Adrenal gland (tissue), 12 donors: Measurements from ENCODE around the gene CREBL2. TPM values are rescaled to one million over a fixed set of nuclear protein-coding genes. Genes with fewer than 3 reads are reported as not detected.

Experiments used
- DNase-seq, 7 donors: peaks; one replicate each; pipeline ENCODE4 v3.0.0-alpha.2; 2019 to 2020
- H3K27ac ChIP-seq, 5 donors: fragments of 200-600 bp; sonication (generic) in 4 of 5; 1 replicate in 3 of 5; 2 replicates in 2 of 5; pipeline versions ENCODE4 v1.5.1 to v1.8.0; 2016 to 2020; ENCODE audit warnings: mild to moderate bottlenecking in 1 of 5
- H3K27me3 ChIP-seq: fragments of 200-600 bp; 2 replicates; pipeline ENCODE4 v1.8.0; 2021
- H3K36me3 ChIP-seq, 2 donors: fragments of 200-600 bp; replicated peaks in 1 of 2; 1 replicate in 1 of 2; 2 replicates in 1 of 2; pipeline versions ENCODE4 v1.5.1 to v1.8.0; 2018 to 2022
- H3K4me1 ChIP-seq, 2 donors: fragments of 200-600 bp; replicated peaks in 1 of 2; 1 replicate in 1 of 2; 2 replicates in 1 of 2; pipeline versions ENCODE4 v1.5.1 to v1.8.0; 2018 to 2021
- H3K4me3 ChIP-seq, 4 donors: fragments of 200-600 bp; sonication (generic) in 3 of 4; one replicate each; pipeline ENCODE4 v1.5.1; 2016 to 2018
- H3K9me3 ChIP-seq, 3 donors: fragments of 200-600 bp; sonication (generic) in 1 of 3; replicated peaks in 1 of 3; 1 replicate in 2 of 3; 2 replicates in 1 of 3; pipeline versions ENCODE4 v1.5.1 to v1.8.0; 2016 to 2021
- POLR2A ChIP-seq, 2 donors: fragments of 450-650 bp; IDR thresholded peaks; one replicate each; pipeline ENCODE4 v1.6.1; 2017; ENCODE audit warnings: antibody characterized with exemption in 2 of 2, mild to moderate bottlenecking in 2 of 2, moderate library complexity in 1 of 2
- WGBS, 4 donors: extraction: QIAGEN DNeasy Blood & Tissue Kit in 2 of 4; methylation state at CpG; one replicate each; pipeline versions ENCODE4 v1.1.5 to v1.1.7; 2013 to 2017; 5-methylcytosine and 5-hydroxymethylcytosine counted together
- intact Hi-C, 2 donors: fragments of 100-400 bp; cut with DNase I; formaldehyde crosslinking; loops; one replicate each; pipeline versions ENCODE4 v1.14.1 to v1.15.0; 2022 to 2023
- polyA plus RNA-seq, 3 donors: library from polyadenylated mRNA; stranded (reverse); fragments of 200-250 nt in 2 of 3; fragments of 350-450 nt in 1 of 3; fragmentation: Illumina TruSeq in 1 of 3; extraction: RNeasy Lipid Tissue Mini Kit (QIAGEN cat#74804) in 1 of 3; gene quantifications; one replicate each; pipeline ENCODE4 v1.2.3, GENCODE V29; 2013 to 2014
- total RNA-seq, 9 donors: library from RNA; depleted of rRNA in 4 of 9; stranded (reverse); fragments of >200 nt in 4 of 9; fragments of 120-200 nt in 1 of 9; fragmentation: NEBNext Ultra II Directional in 1 of 9; extraction: Animal tissue kit (Norgen Biotek cat#: 25700) in 1 of 9; gene quantifications; one replicate each; pipeline versions ENCODE4 v1.1.0 to v1.2.4, GENCODE V29; 2013 to 2023
- TF ChIP-seq, protein P1 (sequence below), 6 experiments: fragments of 450-650 bp in 4 of 6; fragments of 200-600 bp in 2 of 6; sonication (generic) in 1 of 6; IDR thresholded peaks; 1 replicate in 5 of 6; 2 replicates in 1 of 6; pipeline versions ENCODE4 v1.5.1 to v1.8.0; 2016 to 2021; ENCODE audit warnings: antibody characterized with exemption in 6 of 6, mild to moderate bottlenecking in 2 of 6, moderate library complexity in 1 of 6
- donor health status: healthy with polysubstance abuse.
- donor health status: Bipolar disorder and iron deficiency.
- donor health status: DM: yes; HTN: yes; CAD: no.
- donor health status: DM: no; HTN: no; CAD: no.
- donor health status: DM: no; HTN: no; CAD: no.
- donor health status: DM: yes; HTN: yes; CAD: no.

CREBL2 gene
- total and polyA plus RNA-seq, 12 donors = 41.5 to 357 (median 141) TPM

DNA sequence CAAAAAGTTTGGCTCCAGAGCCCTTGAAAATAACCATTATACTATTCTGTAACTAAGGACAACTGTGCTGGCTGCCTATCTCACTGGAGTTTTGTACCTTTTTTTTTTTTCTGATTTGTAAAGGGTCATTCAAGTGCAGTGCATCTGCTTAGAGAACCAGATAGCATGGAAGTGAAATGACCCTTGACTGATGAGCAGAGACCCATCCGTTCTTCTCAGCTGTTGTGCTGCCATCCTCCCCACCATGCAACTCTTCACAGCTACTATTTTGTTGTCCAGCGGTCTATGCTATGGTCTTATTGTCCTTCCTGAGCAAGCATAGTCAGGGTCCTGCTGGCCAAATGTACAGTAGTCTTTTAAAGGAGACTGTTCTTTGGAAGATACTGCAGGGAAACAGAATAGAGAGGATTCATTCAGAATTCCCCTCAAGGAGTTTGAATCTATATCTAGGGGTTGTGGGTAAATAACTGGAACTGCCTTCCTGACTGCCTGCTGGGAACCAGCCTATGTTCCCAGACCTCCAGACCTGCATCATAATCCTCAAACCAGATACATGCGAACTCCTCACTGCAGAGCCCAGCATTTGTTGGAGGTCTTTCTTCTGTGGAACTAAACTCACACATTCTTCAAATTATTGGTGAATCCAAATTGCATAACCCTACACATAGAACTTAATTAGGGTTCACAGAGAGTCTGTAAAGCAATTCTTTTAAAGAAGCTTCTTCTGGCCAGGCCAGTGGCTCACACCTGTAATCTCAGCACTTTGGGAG lies 43.2 kb downstream of the CREBL2 start:
- TF ChIP-seq POLR2A (IDR thresholded peaks at IDR 0.05) = no peak
- TF ChIP-seq, protein P1, sequence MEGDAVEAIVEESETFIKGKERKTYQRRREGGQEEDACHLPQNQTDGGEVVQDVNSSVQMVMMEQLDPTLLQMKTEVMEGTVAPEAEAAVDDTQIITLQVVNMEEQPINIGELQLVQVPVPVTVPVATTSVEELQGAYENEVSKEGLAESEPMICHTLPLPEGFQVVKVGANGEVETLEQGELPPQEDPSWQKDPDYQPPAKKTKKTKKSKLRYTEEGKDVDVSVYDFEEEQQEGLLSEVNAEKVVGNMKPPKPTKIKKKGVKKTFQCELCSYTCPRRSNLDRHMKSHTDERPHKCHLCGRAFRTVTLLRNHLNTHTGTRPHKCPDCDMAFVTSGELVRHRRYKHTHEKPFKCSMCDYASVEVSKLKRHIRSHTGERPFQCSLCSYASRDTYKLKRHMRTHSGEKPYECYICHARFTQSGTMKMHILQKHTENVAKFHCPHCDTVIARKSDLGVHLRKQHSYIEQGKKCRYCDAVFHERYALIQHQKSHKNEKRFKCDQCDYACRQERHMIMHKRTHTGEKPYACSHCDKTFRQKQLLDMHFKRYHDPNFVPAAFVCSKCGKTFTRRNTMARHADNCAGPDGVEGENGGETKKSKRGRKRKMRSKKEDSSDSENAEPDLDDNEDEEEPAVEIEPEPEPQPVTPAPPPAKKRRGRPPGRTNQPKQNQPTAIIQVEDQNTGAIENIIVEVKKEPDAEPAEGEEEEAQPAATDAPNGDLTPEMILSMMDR (IDR thresholded peaks at IDR 0.05) = no peak
- Histone ChIP-seq H3K9me3 (peaks cover 0 to 3% (median 0%) of the 10 kb centered on the region in 3 donors), H3K4me3 (no peak overlapping the region), H3K27me3 (no peaks in the 10 kb centered on the region), H3K4me1 (peaks cover 4 to 12% of the 10 kb centered on the region in 2 donors), H3K27ac (no peak overlapping the region), H3K36me3 (no peaks in the 10 kb centered on the region)
- no peak for DNase-seq
- 78 to 87% (median 80%) methylated on average over 3 of the region's 3 CpGs for WGBS, 4 donors
- intact Hi-C loops = loop anchor here in 1 of 2 donors (5.0 kb wide), 1 partner anchor 278 kb away; no protein-coding TSS in a partner anchor

DNA sequence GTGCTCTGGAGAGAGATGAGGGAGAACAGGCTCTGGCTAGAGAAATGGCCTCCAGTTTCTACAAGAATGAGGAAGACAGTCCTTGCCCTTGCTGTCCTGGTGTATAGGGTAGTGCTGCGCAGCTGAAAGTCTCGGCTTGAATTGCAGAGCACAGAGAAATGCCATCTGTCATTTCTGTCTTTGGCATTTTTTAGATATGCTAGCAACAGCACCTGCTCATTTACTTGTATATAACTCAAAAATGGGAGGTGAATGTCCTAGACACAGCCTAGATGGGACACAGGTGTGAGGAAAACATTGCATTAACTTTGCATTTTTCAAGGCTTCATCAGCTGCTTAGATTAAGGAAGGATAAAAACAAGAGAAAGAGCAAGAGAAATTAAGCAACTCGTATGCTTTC lies 48.5 kb downstream of the CREBL2 start:
- 26 to 61% (median 46%) methylated on average over 2 to 3 of the region's 3 CpGs for WGBS, 4 donors
- H3K4me1 ChIP-seq = peaks cover 15 to 29% of the 10 kb centered on the region in 2 donors
- no peak overlapping the region for H3K4me3 ChIP-seq
- no peaks in the 10 kb centered on the region for H3K9me3 ChIP-seq
- no peaks in the 10 kb centered on the region for H3K27me3 ChIP-seq
- no peak for TF ChIP-seq POLR2A (IDR thresholded peaks at IDR 0.05)
- TF ChIP-seq, protein P1 (IDR thresholded peaks at IDR 0.05) = no peak
- intact Hi-C loops = no loop called here
- no peak for DNase-seq
- H3K27ac ChIP-seq = peak overlapping the region; percentile 46 to 80 (median 63)
- H3K36me3 ChIP-seq = no peaks in the 10 kb centered on the region

DNA sequence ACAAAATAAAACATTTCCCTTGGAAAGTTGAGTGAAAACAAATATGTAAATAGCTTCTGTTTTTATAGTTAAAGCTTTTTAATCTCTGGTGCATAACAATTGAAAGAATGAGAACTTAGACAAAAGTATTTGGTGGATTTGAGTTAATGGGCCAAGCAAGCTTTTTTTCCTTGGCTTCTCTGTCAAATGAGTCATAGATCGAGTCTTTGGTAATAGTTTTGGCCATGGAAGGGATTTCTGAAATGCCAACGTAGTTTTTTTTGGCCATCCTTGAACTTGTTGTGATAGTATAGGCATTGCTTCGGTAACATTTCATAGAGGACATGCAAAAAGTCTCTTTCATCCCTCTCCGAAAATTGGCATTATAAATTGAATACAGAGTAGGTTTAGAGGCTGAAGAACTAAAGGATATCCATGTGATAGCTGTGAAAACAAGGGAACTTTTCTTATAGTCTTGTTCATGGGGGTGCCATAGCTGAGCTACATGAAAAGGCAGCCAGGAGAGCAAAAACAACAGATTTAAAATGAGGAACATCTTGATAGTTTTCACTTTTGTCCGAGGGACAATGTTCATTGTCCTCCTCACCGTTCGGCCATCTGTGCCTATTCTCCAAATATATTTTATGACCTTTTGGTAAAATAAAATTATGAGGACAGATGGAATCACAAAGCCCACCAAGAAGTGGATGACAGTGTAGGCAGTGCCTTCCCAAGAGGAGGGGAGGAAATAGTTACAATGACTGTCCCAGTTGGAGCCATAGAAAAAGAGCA lies 49.6 kb downstream of the CREBL2 start:
- intact Hi-C loops = no loop called here
- Histone ChIP-seq H3K4me3 (no peak overlapping the region), H3K27ac (peak overlapping the region in 4 of 5 donors; percentile 56 to 80 (median 70)), H3K4me1 (peaks cover 15 to 20% of the 10 kb centered on the region in 2 donors), H3K36me3 (no peaks in the 10 kb centered on the region), H3K9me3 (no peaks in the 10 kb centered on the region), H3K27me3 (no peaks in the 10 kb centered on the region)
- TF ChIP-seq, protein P1 (IDR thresholded peaks at IDR 0.05) = no peak
- peak in 1 of 2 donors; percentile 26 for TF ChIP-seq POLR2A (IDR thresholded peaks at IDR 0.05)
- DNase-seq = peak in 2 of 7 donors; percentile 42 to 45
- 52 to 57% (median 54%) methylated on average over 7 of the region's 7 CpGs for WGBS, 4 donors

DNA sequence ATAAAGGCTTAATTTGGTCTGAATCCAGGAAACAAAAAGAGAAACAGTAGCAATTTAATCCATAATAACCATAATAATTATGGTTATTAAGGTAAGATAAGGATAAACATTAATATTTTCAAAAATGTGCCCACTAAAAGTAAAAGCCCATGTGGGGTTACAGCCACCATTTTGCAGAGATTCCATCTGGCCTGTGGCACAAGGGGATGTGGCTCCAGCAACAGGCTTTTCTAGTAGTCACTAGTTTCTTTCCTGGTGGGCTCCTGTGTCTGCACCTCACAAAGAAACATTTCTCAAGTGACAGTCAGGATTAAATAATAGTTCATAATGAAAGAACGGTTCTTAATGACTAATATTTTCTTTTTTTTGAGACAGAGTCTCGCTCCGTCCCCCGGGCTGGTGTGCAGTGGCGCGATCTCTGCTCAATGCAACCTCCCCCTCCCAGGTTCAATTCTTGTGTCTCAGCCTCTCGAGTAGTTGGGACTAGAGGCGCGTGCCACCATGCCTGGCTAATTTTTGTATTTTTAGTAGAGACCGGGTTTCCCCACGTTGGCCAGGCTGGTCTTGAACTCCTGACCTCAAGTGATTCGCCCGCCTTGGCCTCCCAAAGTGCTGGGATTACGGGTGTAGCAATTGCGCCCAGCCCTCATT lies 52.1 kb downstream of the CREBL2 start:
- no peaks in the 10 kb centered on the region for H3K36me3 ChIP-seq
- no peaks in the 10 kb centered on the region for H3K27me3 ChIP-seq
- TF ChIP-seq, protein P1 (IDR thresholded peaks at IDR 0.05) = no peak
- no peak for TF ChIP-seq POLR2A (IDR thresholded peaks at IDR 0.05)
- H3K4me3 ChIP-seq = no peak overlapping the region
- DNase-seq = no peak
- H3K4me1 ChIP-seq = peaks cover 15 to 20% of the 10 kb centered on the region in 2 donors
- no peak overlapping the region for H3K27ac ChIP-seq
- 91 to 94% (median 93%) methylated on average over 15 of the region's 15 CpGs for WGBS, 4 donors
- intact Hi-C loops = no loop called here
- H3K9me3 ChIP-seq = no peaks in the 10 kb centered on the region
